CD4-positive, alpha-beta T cell (primary cell): ENCODE measurements around the gene LSAMP. TPM values are rescaled to one million over a fixed set of nuclear protein-coding genes. Genes with fewer than 3 reads are reported as not detected.

Experiments
- ATAC-seq: fragments of 200-7000 bp; cut with Tn5 transposase; one replicate; pipeline ENCODE4 v1.10.0; 2022; ENCODE audit warnings: mild to moderate bottlenecking; ENCODE audit not compliant: poor library complexity
- CTCF ChIA-PET: fragments of 350-600 bp; sonication (Branson Sonifier 250); formaldehyde crosslinking; loops from one replicate; lab custom pipeline; 2021; ENCODE audit warnings: antibody characterized with exemption, inconsistent platforms; lab: Charles Lee
- POLR2A ChIA-PET: fragments of 350-600 bp; sonication (Branson Sonifier 250); formaldehyde crosslinking; loops from one replicate; lab custom pipeline; 2021; ENCODE audit warnings: antibody characterized with exemption, inconsistent platforms; lab: Charles Lee
- DNase-seq, 14 experiments: peaks; one replicate each; pipeline ENCODE4 v3.0.0-alpha.2; 2013 to 2020; ENCODE audit warnings: mixed read lengths in 2 of 14
- H3K27ac ChIP-seq, 2 donors: one replicate each; pipeline versions ENCODE4 v1.5.1 to v1.7.0; 2013; ENCODE audit warnings: low read length in 2 of 2, low read depth in 1 of 2, mild to moderate bottlenecking in 1 of 2
- H3K27me3 ChIP-seq, 2 experiments: 1 replicate in 1 of 2; 2 replicates in 1 of 2; pipeline versions ENCODE4 v1.6.1 to v1.7.0; 2013; ENCODE audit warnings: low read length in 2 of 2, control low read depth in 1 of 2, mild to moderate bottlenecking in 1 of 2, moderate library complexity in 1 of 2; ENCODE audit not compliant: insufficient read depth in 2 of 2, control insufficient read depth in 1 of 2
- H3K36me3 ChIP-seq: one replicate; pipeline ENCODE4 v1.6.1; 2013; ENCODE audit warnings: low read length, control low read depth; ENCODE audit not compliant: insufficient read depth
- H3K4me1 ChIP-seq: one replicate; pipeline ENCODE4 v1.6.1; 2013; ENCODE audit warnings: low read length, control low read depth; ENCODE audit not compliant: insufficient read depth
- H3K4me3 ChIP-seq: one replicate; pipeline ENCODE4 v1.5.1; 2013; ENCODE audit warnings: mild to moderate bottlenecking, low read length, moderate library complexity
- H3K9me3 ChIP-seq, 2 experiments: 1 replicate in 1 of 2; 2 replicates in 1 of 2; pipeline versions ENCODE4 v1.6.1 to v1.7.0; 2013; ENCODE audit warnings: low read length in 2 of 2, mild to moderate bottlenecking in 2 of 2, control low read depth in 1 of 2, moderate library complexity in 1 of 2; ENCODE audit not compliant: control insufficient read depth in 1 of 2, insufficient read depth in 1 of 2
- H3K27ac Mint-ChIP-seq: one replicate; pipeline ENCODE4 v1.8.0; 2020; ENCODE audit warnings: mixed read lengths
- H3K27me3 Mint-ChIP-seq: one replicate; pipeline ENCODE4 v1.8.0; 2021; ENCODE audit warnings: mixed read lengths
- H3K36me3 Mint-ChIP-seq: one replicate; pipeline ENCODE4 v1.8.0; 2021; ENCODE audit warnings: low read depth, mixed read lengths
- H3K4me1 Mint-ChIP-seq: one replicate; pipeline ENCODE4 v1.8.0; 2021; ENCODE audit warnings: low read depth, mixed read lengths
- H3K4me3 Mint-ChIP-seq: one replicate; pipeline ENCODE4 v1.8.0; 2020; ENCODE audit warnings: mild to moderate bottlenecking, mixed read lengths
- H3K9me3 Mint-ChIP-seq: one replicate; pipeline ENCODE4 v1.8.0; 2020; ENCODE audit warnings: mixed read lengths
- CTCF ChIP-seq: fragments of 200-600 bp; IDR thresholded peaks from one replicate; pipeline ENCODE4 v1.8.0; 2022; ENCODE audit warnings: antibody characterized with exemption, mild to moderate bottlenecking
- intact Hi-C, 2 experiments: fragments of 100-400 bp; cut with DNase I in 1 of 2; cut with micrococcal nuclease in 1 of 2; formaldehyde crosslinking; loops; one replicate each; pipeline versions ENCODE4 v1.15.1 to v1.9.0; 2023 to 2025; cut with DNase I, micrococcal nuclease
- total RNA-seq, 174 experiments: library from RNA in 2 of 174; stranded (reverse) in 2 of 174; gene quantifications; one replicate each; pipeline ENCODE4 v1.2.3 and lab custom pipeline; 2021 to 2026

The LSAMP gene
- total RNA-seq, 2 experiments from 2014 or later: not detected

GRCh38 chr3:116399701-116400226 lies 45.5 kb downstream of the LSAMP start:
- H3K27ac ChIP-seq: no peak overlapping the region

GRCh38 chr3:116394365-116394764 lies 50.9 kb downstream of the LSAMP start:
- H3K27me3 ChIP-seq: no peaks in the 10 kb centered on the region
- ATAC-seq (no peak), DNase-seq (no peak)
- H3K9me3 Mint-ChIP-seq: peaks cover 5% of the 10 kb centered on the region
- no peak overlapping the region for H3K4me3 Mint-ChIP-seq
- intact Hi-C loops: no loop called here
- peaks cover 0 to 23% of the 10 kb centered on the region in 2 experiments for H3K9me3 ChIP-seq
- no peaks in the 10 kb centered on the region for H3K4me1 ChIP-seq
- no peaks in the 10 kb centered on the region for H3K36me3 Mint-ChIP-seq
- no peak for TF ChIP-seq CTCF
- H3K27ac ChIP-seq: no peak overlapping the region
- H3K4me1 Mint-ChIP-seq: no peaks in the 10 kb centered on the region
- no peaks in the 10 kb centered on the region for H3K36me3 ChIP-seq
- CTCF ChIA-PET: no interaction called here
- no peak overlapping the region for H3K27ac Mint-ChIP-seq
- POLR2A ChIA-PET: no interaction called here
- no peaks in the 10 kb centered on the region for H3K27me3 Mint-ChIP-seq
- H3K4me3 ChIP-seq: no peak overlapping the region

More at GRCh38 chr3:116399701-116400226, 45.5 kb downstream of the LSAMP start:
- Mint-ChIP-seq H3K4me1 (no peaks in the 10 kb centered on the region), H3K27ac (no peak overlapping the region), H3K4me3 (no peak overlapping the region), H3K27me3 (no peaks in the 10 kb centered on the region), H3K36me3 (no peaks in the 10 kb centered on the region), H3K9me3 (no peaks in the 10 kb centered on the region)
- ChIA-PET POLR2A (no interaction called here), CTCF (no interaction called here)
- H3K4me1 ChIP-seq: no peaks in the 10 kb centered on the region
- no peak for TF ChIP-seq CTCF
- intact Hi-C loops: no loop called here
- ATAC-seq: no peak
- no peaks in the 10 kb centered on the region for H3K27me3 ChIP-seq
- H3K36me3 ChIP-seq: no peaks in the 10 kb centered on the region
- no peak for DNase-seq
- H3K4me3 ChIP-seq: no peak overlapping the region
- no peaks in the 10 kb centered on the region for H3K9me3 ChIP-seq

GRCh38 chr3:116393199-116393598 lies 52.1 kb downstream of the LSAMP start:
- H3K4me3 Mint-ChIP-seq: no peak overlapping the region
- Histone ChIP-seq H3K9me3 (peaks cover 0 to 23% of the 10 kb centered on the region in 2 experiments), H3K27me3 (no peaks in the 10 kb centered on the region), H3K36me3 (no peaks in the 10 kb centered on the region), H3K4me1 (no peaks in the 10 kb centered on the region), H3K27ac (no peak overlapping the region), H3K4me3 (no peak overlapping the region)
- CTCF ChIA-PET: no interaction called here
- no peaks in the 10 kb centered on the region for H3K36me3 Mint-ChIP-seq
- TF ChIP-seq CTCF: no peak
- intact Hi-C loops: no loop called here
- ATAC-seq (no peak), DNase-seq (no peak)
- H3K27ac Mint-ChIP-seq: no peak overlapping the region
- H3K27me3 Mint-ChIP-seq: no peaks in the 10 kb centered on the region
- peaks cover 5% of the 10 kb centered on the region for H3K9me3 Mint-ChIP-seq
- POLR2A ChIA-PET: no interaction called here
- no peaks in the 10 kb centered on the region for H3K4me1 Mint-ChIP-seq
